HEK293 (cell line): Measurements from ENCODE around the gene POT1.

ENCODE experiments used
- CTCF ChIA-PET: fragments of 350-600 bp; formaldehyde crosslinking; extraction: SDS; loops from one replicate; lab custom pipeline; 2021; ENCODE audit warnings: antibody characterized with exemption; lab: Yijun Ruan, JAX
- POLR2A ChIA-PET: fragments of 300-600 bp; formaldehyde crosslinking; extraction: SDS; loops from one replicate; lab custom pipeline; 2020; ENCODE audit warnings: antibody characterized with exemption, inconsistent platforms; lab: Yijun Ruan, JAX
- H3K27ac ChIP-seq: fragments of 200-500 bp; sonication (Bioruptor generic); 2 replicates; pipeline ENCODE4 v1.5.1; 2014; ENCODE audit warnings: low read depth, low read length, control low read depth, inconsistent platforms; ENCODE audit errors: extremely low read depth
- H3K36me3 ChIP-seq, 2 experiments: fragments of 200-500 bp in 1 of 2; sonication (Bioruptor generic) in 1 of 2; 1 replicate in 1 of 2; 2 replicates in 1 of 2; pipeline ENCODE4 v1.5.1; 2014 to 2017; ENCODE audit warnings: inconsistent platforms in 2 of 2, low read length in 2 of 2; ENCODE audit not compliant: control insufficient read depth in 2 of 2, insufficient read depth in 1 of 2
- H3K4me1 ChIP-seq: fragments of 200-500 bp; sonication (Bioruptor generic); 2 replicates; pipeline ENCODE4 v1.5.1; 2014; ENCODE audit warnings: mild to moderate bottlenecking, low read length, inconsistent platforms; ENCODE audit not compliant: control insufficient read depth, insufficient read depth
- H3K4me3 ChIP-seq: 2 replicates; pipeline ENCODE4 v1.5.1; 2011; ENCODE audit warnings: low read depth, mild to moderate bottlenecking, control low read depth, low read length, moderate library complexity
- H3K9me3 ChIP-seq: fragments of 200-500 bp; sonication (Bioruptor generic); 2 replicates; pipeline ENCODE4 v1.5.1; 2014; ENCODE audit warnings: low read depth, low read length, inconsistent platforms; ENCODE audit not compliant: control insufficient read depth, insufficient read depth
- HOXA7 ChIP-seq: sonication (generic); formaldehyde crosslinking; IDR thresholded peaks from 2 replicates; pipeline ENCODE4 v1.8.1; 2022; ENCODE audit warnings: missing genetic modification reagents, borderline replicate concordance
- HOXC10 ChIP-seq: sonication (generic); formaldehyde crosslinking; IDR thresholded peaks from 2 replicates; pipeline ENCODE4 v1.8.1; 2023; ENCODE audit warnings: mild to moderate bottlenecking, missing genetic modification reagents
- OSR2 ChIP-seq: fragments of 450-650 bp; formaldehyde crosslinking; IDR thresholded peaks from 2 replicates; pipeline ENCODE4 v1.5.1; 2016; ENCODE audit warnings: missing biosample characterization, missing genetic modification characterization
- REPIN1 ChIP-seq: fragments of 450-650 bp; formaldehyde crosslinking; IDR thresholded peaks from 2 replicates; pipeline ENCODE4 v1.5.1; 2017; ENCODE audit warnings: missing biosample characterization, missing genetic modification characterization, low read depth
- SETDB1 ChIP-seq: IDR thresholded peaks from one replicate; pipeline ENCODE4 v1.6.1; 2017; ENCODE audit warnings: mild to moderate bottlenecking, low read length, moderate library complexity, mixed read lengths; ENCODE audit not compliant: insufficient read length
- ZFHX2 ChIP-seq: fragments of 450-650 bp; formaldehyde crosslinking; conservative IDR thresholded peaks from 2 replicates; pipeline ENCODE4 v1.5.1; 2016; ENCODE audit warnings: missing biosample characterization, missing genetic modification characterization
- ZNF121 ChIP-seq: fragments of 450-650 bp; formaldehyde crosslinking; IDR thresholded peaks from 2 replicates; pipeline ENCODE4 v1.5.1; 2016; ENCODE audit warnings: missing biosample characterization, missing genetic modification characterization
- ZNF211 ChIP-seq: fragments of 450-650 bp; formaldehyde crosslinking; IDR thresholded peaks from 2 replicates; pipeline ENCODE4 v1.5.1; 2016; ENCODE audit warnings: low read depth, missing biosample characterization, missing genetic modification characterization
- ZNF23 ChIP-seq: fragments of 450-650 bp; formaldehyde crosslinking; IDR thresholded peaks from 2 replicates; pipeline ENCODE4 v1.5.1; 2016; ENCODE audit warnings: missing biosample characterization, missing genetic modification characterization, borderline replicate concordance
- ZNF311 ChIP-seq: fragments of 450-650 bp; formaldehyde crosslinking; IDR thresholded peaks from 2 replicates; pipeline ENCODE4 v1.5.1; 2017; ENCODE audit warnings: missing biosample characterization, missing genetic modification characterization, borderline replicate concordance
- ZNF350 ChIP-seq: fragments of 450-650 bp; formaldehyde crosslinking; IDR thresholded peaks from 2 replicates; pipeline ENCODE4 v1.5.0; 2017; ENCODE audit warnings: missing biosample characterization, mild to moderate bottlenecking, missing genetic modification characterization
- ZNF529 ChIP-seq: fragments of 450-650 bp; formaldehyde crosslinking; IDR thresholded peaks from 2 replicates; pipeline ENCODE4 v1.5.1; 2017; ENCODE audit warnings: missing genetic modification characterization, missing biosample characterization; ENCODE audit not compliant: insufficient replicate concordance
- ZNF530 ChIP-seq: fragments of 450-650 bp; formaldehyde crosslinking; IDR thresholded peaks from 2 replicates; pipeline ENCODE4 v1.5.1; 2016; ENCODE audit warnings: low read depth, missing biosample characterization, missing genetic modification characterization
- ZNF624 ChIP-seq: fragments of 450-650 bp; formaldehyde crosslinking; IDR thresholded peaks from 2 replicates; pipeline ENCODE4 v1.5.1; 2017; ENCODE audit warnings: missing biosample characterization, missing genetic modification characterization
- ZNF660 ChIP-seq: fragments of 450-650 bp; IDR thresholded peaks from 2 replicates; pipeline ENCODE4 v1.5.1; 2018; ENCODE audit warnings: missing biosample characterization, mild to moderate bottlenecking, missing genetic modification characterization
- ZNF791 ChIP-seq: fragments of 450-650 bp; formaldehyde crosslinking; IDR thresholded peaks from 2 replicates; pipeline ENCODE4 v1.5.1; 2016; ENCODE audit warnings: missing biosample characterization, missing genetic modification characterization
- ZNF792 ChIP-seq: fragments of 450-650 bp; formaldehyde crosslinking; IDR thresholded peaks from 2 replicates; pipeline ENCODE4 v1.5.1; 2016; ENCODE audit warnings: missing biosample characterization, missing genetic modification characterization
- ZNF843 ChIP-seq: fragments of 450-650 bp; formaldehyde crosslinking; IDR thresholded peaks from 2 replicates; pipeline ENCODE4 v1.5.1; 2016; ENCODE audit warnings: missing biosample characterization, missing genetic modification characterization
- ZSCAN30 ChIP-seq: fragments of 450-650 bp; IDR thresholded peaks from 2 replicates; pipeline ENCODE4 v1.5.1; 2018; ENCODE audit warnings: missing biosample characterization, mild to moderate bottlenecking, missing genetic modification characterization, moderate library complexity
- TF ChIP-seq, protein P1 (sequence below): fragments of 450-650 bp; formaldehyde crosslinking; IDR thresholded peaks from 2 replicates; pipeline ENCODE4 v1.5.1; 2016; ENCODE audit warnings: missing biosample characterization, missing genetic modification characterization
- TF ChIP-seq, protein P2 (sequence below): fragments of 450-650 bp; formaldehyde crosslinking; IDR thresholded peaks from 2 replicates; pipeline ENCODE4 v1.5.1; 2016; ENCODE audit warnings: missing biosample characterization, missing genetic modification characterization
- TF ChIP-seq, protein P3 (sequence below): fragments of 450-650 bp; formaldehyde crosslinking; conservative IDR thresholded peaks from 2 replicates; pipeline ENCODE4 v1.5.1; 2016; ENCODE audit warnings: low read depth, missing biosample characterization, missing genetic modification characterization
- TF ChIP-seq, protein P4 (sequence below): fragments of 450-650 bp; formaldehyde crosslinking; optimal IDR thresholded peaks from 2 replicates; pipeline ENCODE3; 2016; ENCODE audit warnings: missing biosample characterization, mild to moderate bottlenecking, missing genetic modification characterization
- TF ChIP-seq, protein P5 (sequence below): fragments of 450-650 bp; formaldehyde crosslinking; IDR thresholded peaks from 2 replicates; pipeline ENCODE4 v1.5.1; 2016; ENCODE audit warnings: missing biosample characterization, missing genetic modification characterization

Gene POT1

DNA sequence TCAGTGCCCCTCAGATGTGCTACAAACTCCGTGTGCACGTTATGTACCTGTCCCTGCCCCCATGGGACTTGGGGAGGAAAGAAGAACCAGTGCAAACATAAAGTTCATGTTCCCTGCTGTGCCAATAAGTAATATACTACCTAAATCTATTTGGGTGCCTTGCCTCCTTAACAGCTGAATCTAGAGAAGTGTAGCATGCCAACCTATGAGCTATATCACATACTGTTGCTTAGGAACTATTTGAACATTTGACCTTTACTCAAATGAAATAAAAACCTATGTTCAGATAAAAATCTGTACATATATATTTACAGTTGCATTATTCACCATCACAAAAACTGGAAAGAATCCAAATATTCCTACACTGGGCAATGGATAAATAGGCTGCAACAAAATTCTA is 9.8 kb downstream of the POT1 start:
- no peak overlapping the region for H3K27ac ChIP-seq
- no peaks in the 10 kb centered on the region for H3K4me1 ChIP-seq
- ChIA-PET POLR2A (interaction anchor here (1.2 kb wide), 1 partner anchor 10 kb away, joined by 6 read pairs; the partner anchor contains the start of gene POT1), CTCF (interaction anchor here (0.7 kb wide), 1 partner anchor 12 kb away, joined by 3 read pairs; no protein-coding TSS in a partner anchor)
- no peaks in the 10 kb centered on the region for H3K9me3 ChIP-seq
- no peak overlapping the region for H3K4me3 ChIP-seq
- TF ChIP-seq OSR2 (tag by site-specific recombination) (no peak), ZNF624 (tag by site-specific recombination) (no peak), ZNF211 (tag by site-specific recombination) (no peak), ZNF23 (tag by site-specific recombination) (no peak), ZNF530 (tag by site-specific recombination) (no peak)
- TF ChIP-seq, protein P1, sequence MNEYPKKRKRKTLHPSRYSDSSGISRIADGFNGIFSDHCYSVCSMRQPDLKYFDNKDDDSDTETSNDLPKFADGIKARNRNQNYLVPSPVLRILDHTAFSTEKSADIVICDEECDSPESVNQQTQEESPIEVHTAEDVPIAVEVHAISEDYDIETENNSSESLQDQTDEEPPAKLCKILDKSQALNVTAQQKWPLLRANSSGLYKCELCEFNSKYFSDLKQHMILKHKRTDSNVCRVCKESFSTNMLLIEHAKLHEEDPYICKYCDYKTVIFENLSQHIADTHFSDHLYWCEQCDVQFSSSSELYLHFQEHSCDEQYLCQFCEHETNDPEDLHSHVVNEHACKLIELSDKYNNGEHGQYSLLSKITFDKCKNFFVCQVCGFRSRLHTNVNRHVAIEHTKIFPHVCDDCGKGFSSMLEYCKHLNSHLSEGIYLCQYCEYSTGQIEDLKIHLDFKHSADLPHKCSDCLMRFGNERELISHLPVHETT (tag by site-specific recombination), result no peak
- peaks cover 0 to 6% of the 10 kb centered on the region in 2 experiments; a peak in 1 of 3 replicates for H3K36me3 ChIP-seq

DNA sequence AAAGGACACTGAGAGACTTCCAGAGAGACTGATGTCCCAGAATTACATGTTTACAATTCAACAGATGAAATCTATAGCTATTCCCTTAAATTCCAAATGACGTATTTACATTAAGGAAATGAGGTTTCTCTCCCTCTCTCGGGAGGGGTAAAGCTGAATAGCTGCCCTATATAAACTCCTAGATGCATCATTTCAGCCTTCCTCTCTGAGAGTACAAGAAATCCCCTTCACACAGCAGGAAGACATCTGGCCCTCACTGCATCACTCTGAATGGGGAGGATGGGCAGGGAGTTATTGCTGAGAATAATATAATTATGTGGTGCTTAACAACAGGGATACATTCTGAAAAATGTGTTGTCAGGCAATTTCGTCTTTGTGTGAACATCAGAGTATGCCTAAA is 11.0 kb downstream of the POT1 start:
- Histone ChIP-seq H3K4me3 (no peak overlapping the region), H3K4me1 (no peaks in the 10 kb centered on the region), H3K9me3 (no peaks in the 10 kb centered on the region), H3K36me3 (peaks cover 0 to 6% of the 10 kb centered on the region in 2 experiments; a peak in 2 of 3 replicates), H3K27ac (no peak overlapping the region)
- ChIA-PET CTCF (no interaction called here), POLR2A (no interaction called here)
- no peak for TF ChIP-seq HOXA7 (CRISPR knock-in tag)
- no peak for TF ChIP-seq ZNF660 (tag by site-specific recombination)
- no peak for TF ChIP-seq ZNF529 (tag by site-specific recombination)
- TF ChIP-seq ZFHX2, result no peak
- no peak for TF ChIP-seq HOXC10 (CRISPR knock-in tag)
- no peak for TF ChIP-seq REPIN1 (tag by site-specific recombination)
- TF ChIP-seq ZNF792 (tag by site-specific recombination), result no peak
- TF ChIP-seq, protein P2, sequence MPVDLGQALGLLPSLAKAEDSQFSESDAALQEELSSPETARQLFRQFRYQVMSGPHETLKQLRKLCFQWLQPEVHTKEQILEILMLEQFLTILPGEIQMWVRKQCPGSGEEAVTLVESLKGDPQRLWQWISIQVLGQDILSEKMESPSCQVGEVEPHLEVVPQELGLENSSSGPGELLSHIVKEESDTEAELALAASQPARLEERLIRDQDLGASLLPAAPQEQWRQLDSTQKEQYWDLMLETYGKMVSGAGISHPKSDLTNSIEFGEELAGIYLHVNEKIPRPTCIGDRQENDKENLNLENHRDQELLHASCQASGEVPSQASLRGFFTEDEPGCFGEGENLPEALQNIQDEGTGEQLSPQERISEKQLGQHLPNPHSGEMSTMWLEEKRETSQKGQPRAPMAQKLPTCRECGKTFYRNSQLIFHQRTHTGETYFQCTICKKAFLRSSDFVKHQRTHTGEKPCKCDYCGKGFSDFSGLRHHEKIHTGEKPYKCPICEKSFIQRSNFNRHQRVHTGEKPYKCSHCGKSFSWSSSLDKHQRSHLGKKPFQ (tag by site-specific recombination), result no peak

DNA sequence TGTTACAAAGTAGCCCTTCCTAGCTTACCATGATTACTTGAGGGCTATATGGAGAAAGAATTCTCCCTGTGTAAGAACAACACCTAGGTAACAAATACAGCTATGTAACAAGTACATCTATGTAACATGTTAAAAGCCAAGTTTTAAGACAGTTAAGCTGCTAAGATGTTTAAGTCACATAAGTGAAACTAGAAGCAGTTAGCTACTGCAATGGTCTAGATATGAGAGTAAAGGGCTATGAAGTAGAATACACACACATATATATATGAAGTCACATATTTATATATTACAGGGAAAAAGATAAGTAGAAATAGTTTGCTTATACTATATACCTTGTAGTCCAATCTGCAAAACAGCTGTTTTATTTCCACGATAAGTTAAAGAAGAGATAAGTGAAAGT is 14.4 kb downstream of the POT1 start:
- ChIA-PET POLR2A (no interaction called here), CTCF (interaction anchor here (1.2 kb wide), 1 partner anchor 59 kb away, joined by 3 read pairs; no protein-coding TSS in a partner anchor)
- Histone ChIP-seq H3K4me1 (no peaks in the 10 kb centered on the region), H3K36me3 (peaks cover 0 to 6% of the 10 kb centered on the region in 2 experiments; a peak in 2 of 3 replicates), H3K9me3 (no peaks in the 10 kb centered on the region), H3K27ac (no peak overlapping the region), H3K4me3 (no peak overlapping the region)
- TF ChIP-seq ZSCAN30 (tag by site-specific recombination) (no peak), ZNF121 (no peak), ZNF660 (tag by site-specific recombination) (no peak), ZNF791 (tag by site-specific recombination) (no peak), ZNF311 (tag by site-specific recombination) (no peak), ZNF843 (tag by site-specific recombination) (no peak), SETDB1 (no peak), ZNF350 (tag by site-specific recombination) (no peak)
- TF ChIP-seq, protein P3, sequence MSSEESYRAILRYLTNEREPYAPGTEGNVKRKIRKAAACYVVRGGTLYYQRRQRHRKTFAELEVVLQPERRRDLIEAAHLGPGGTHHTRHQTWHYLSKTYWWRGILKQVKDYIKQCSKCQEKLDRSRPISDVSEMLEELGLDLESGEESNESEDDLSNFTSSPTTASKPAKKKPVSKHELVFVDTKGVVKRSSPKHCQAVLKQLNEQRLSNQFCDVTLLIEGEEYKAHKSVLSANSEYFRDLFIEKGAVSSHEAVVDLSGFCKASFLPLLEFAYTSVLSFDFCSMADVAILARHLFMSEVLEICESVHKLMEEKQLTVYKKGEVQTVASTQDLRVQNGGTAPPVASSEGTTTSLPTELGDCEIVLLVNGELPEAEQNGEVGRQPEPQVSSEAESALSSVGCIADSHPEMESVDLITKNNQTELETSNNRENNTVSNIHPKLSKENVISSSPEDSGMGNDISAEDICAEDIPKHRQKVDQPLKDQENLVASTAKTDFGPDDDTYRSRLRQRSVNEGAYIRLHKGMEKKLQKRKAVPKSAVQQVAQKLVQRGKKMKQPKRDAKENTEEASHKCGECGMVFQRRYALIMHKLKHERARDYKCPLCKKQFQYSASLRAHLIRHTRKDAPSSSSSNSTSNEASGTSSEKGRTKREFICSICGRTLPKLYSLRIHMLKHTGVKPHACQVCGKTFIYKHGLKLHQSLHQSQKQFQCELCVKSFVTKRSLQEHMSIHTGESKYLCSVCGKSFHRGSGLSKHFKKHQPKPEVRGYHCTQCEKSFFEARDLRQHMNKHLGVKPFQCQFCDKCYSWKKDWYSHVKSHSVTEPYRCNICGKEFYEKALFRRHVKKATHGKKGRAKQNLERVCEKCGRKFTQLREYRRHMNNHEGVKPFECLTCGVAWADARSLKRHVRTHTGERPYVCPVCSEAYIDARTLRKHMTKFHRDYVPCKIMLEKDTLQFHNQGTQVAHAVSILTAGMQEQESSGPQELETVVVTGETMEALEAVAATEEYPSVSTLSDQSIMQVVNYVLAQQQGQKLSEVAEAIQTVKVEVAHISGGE (tag by site-specific recombination), result no peak
- TF ChIP-seq, protein P4, sequence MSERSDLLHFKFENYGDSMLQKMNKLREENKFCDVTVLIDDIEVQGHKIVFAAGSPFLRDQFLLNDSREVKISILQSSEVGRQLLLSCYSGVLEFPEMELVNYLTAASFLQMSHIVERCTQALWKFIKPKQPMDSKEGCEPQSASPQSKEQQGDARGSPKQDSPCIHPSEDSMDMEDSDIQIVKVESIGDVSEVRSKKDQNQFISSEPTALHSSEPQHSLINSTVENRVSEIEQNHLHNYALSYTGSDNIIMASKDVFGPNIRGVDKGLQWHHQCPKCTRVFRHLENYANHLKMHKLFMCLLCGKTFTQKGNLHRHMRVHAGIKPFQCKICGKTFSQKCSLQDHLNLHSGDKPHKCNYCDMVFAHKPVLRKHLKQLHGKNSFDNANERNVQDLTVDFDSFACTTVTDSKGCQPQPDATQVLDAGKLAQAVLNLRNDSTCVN, result no peak
- TF ChIP-seq, protein P5, sequence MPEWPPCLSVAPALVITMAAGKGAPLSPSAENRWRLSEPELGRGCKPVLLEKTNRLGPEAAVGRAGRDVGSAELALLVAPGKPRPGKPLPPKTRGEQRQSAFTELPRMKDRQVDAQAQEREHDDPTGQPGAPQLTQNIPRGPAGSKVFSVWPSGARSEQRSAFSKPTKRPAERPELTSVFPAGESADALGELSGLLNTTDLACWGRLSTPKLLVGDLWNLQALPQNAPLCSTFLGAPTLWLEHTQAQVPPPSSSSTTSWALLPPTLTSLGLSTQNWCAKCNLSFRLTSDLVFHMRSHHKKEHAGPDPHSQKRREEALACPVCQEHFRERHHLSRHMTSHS (tag by site-specific recombination), result no peak
